Ovary (tissue), 3 donors: ENCODE data around the gene SLC24A5.

ENCODE experiments used
- CTCF ChIP-seq, 3 donors: fragments of 450-650 bp in 2 of 3; fragments of 200-600 bp in 1 of 3; IDR thresholded peaks; one replicate each; pipeline versions ENCODE4 v1.5.1 to v1.8.0; 2016 to 2022; ENCODE audit warnings: antibody characterized with exemption in 3 of 3, mild to moderate bottlenecking in 1 of 3
- EP300 ChIP-seq: sonication (generic); formaldehyde crosslinking; IDR thresholded peaks from one replicate; pipeline ENCODE4 v1.6.1; 2017; ENCODE audit warnings: antibody characterized with exemption
- donor health status: DM: no; HTN: no; CAD: no.

GRCh38 chr15:48185529-48185928, 64.7 kb downstream of the SLC24A5 start:
- TF ChIP-seq CTCF (IDR thresholded peaks at IDR 0.05) (no peak), EP300 (no peak)
